NK-92 (cell line): ENCODE measurements around the gene TMEM235.
"Not testable (repeated sequence)": the region's sequence is repeated elsewhere in the genome, so short reads cannot be mapped to it uniquely, and the experiment has no call there.

Experiments
- DNase-seq: peaks from one replicate; lab custom pipeline; 2025; ENCODE audit not compliant: unreplicated experiment; lab: John Stamatoyannopoulos, UW

TMEM235 gene

GRCh38 chr17:78214706-78215061 lies 16.7 kb upstream of the TMEM235 start:
- no peak for DNase-seq

GRCh38 chr17:78219396-78220150 lies 11.9 kb upstream of the TMEM235 start:
- DNase-seq: no peak

- DNase-seq: no peak
Measured at GRCh38 chr17:78223061-78223460, 8.4 kb upstream of the TMEM235 start.

GRCh38 chr17:78223765-78224164 lies 7.7 kb upstream of the TMEM235 start:
- no peak for DNase-seq

- no peak for DNase-seq
Measured at GRCh38 chr17:78224231-78225087, 7.0 kb upstream of the TMEM235 start.

- DNase-seq: no peak
Measured at GRCh38 chr17:78225088-78225865, 6.2 kb upstream of the TMEM235 start.

GRCh38 chr17:78226055-78226758 lies 5.2 kb upstream of the TMEM235 start:
- DNase-seq: no peak

- DNase-seq: no peak
Measured at GRCh38 chr17:78226759-78227454, 4.5 kb upstream of the TMEM235 start.

- DNase-seq: no peak
Measured at GRCh38 chr17:78227455-78227916, 3.9 kb upstream of the TMEM235 start.

- no peak for DNase-seq
Measured at GRCh38 chr17:78228176-78228575, 3.3 kb upstream of the TMEM235 start.

GRCh38 chr17:78230252-78230962 lies 1.0 kb upstream of the TMEM235 start:
- no peak for DNase-seq

- no peak for DNase-seq
Measured at GRCh38 chr17:78231991-78232858, 794 bp downstream of the TMEM235 start.

- DNase-seq: no peak
Measured at GRCh38 chr17:78232859-78233173, 1.4 kb downstream of the TMEM235 start.

- no peak for DNase-seq
Measured at GRCh38 chr17:78233678-78234077, 2.2 kb downstream of the TMEM235 start.

- no peak for DNase-seq
Measured at GRCh38 chr17:78234261-78234865, 2.9 kb downstream of the TMEM235 start.

- DNase-seq: not testable (repeated sequence)
Measured at GRCh38 chr17:78235022-78235421, 3.6 kb downstream of the TMEM235 start.

GRCh38 chr17:78235885-78236284 lies 4.5 kb downstream of the TMEM235 start:
- no peak for DNase-seq

- DNase-seq: no peak
Measured at GRCh38 chr17:78236362-78237127, 5.1 kb downstream of the TMEM235 start.
